VCaP (cell line): ENCODE data around the gene SEMA7A.
A peak's percentile ranks its signal among the peaks of the same experiment; 100 is the strongest.

Source experiments
- H3K27ac ChIP-seq: fragments of 450-650 bp; 2 replicates; pipeline ENCODE4 v1.5.1; 2017
- CTCF ChIP-seq: fragments of 450-650 bp; conservative IDR thresholded peaks from 2 replicates; pipeline ENCODE4 v1.5.1; 2017; ENCODE audit warnings: mild to moderate bottlenecking, moderate library complexity

The SEMA7A gene

GRCh38 chr15:74383695-74384565 is 49.8 kb downstream of the SEMA7A start:
- no peak for TF ChIP-seq CTCF
- H3K27ac ChIP-seq = no peak overlapping the region; the same call in 1 of the 2 replicates

GRCh38 chr15:74383286-74383685 is 50.5 kb downstream of the SEMA7A start:
- peak overlapping the region; percentile 10; the same call in 1 of the 2 replicates for H3K27ac ChIP-seq
- TF ChIP-seq CTCF = no peak

- TF ChIP-seq CTCF = peak; percentile 98
- H3K27ac ChIP-seq = peak overlapping the region; percentile 10; the same call in 1 of the 2 replicates
Measured at GRCh38 chr15:74382004-74382816, 51.5 kb downstream of the SEMA7A start.

- no peak for TF ChIP-seq CTCF
- no peak overlapping the region for H3K27ac ChIP-seq
Measured at GRCh38 chr15:74381481-74381880, 52.3 kb downstream of the SEMA7A start.

GRCh38 chr15:74381190-74381453 is 52.6 kb downstream of the SEMA7A start:
- no peak overlapping the region for H3K27ac ChIP-seq
- TF ChIP-seq CTCF = no peak

GRCh38 chr15:74380361-74381189 is 53.2 kb downstream of the SEMA7A start:
- TF ChIP-seq CTCF = no peak
- no peak overlapping the region for H3K27ac ChIP-seq

GRCh38 chr15:74378848-74379247 is 54.9 kb downstream of the SEMA7A start:
- no peak overlapping the region for H3K27ac ChIP-seq
- no peak for TF ChIP-seq CTCF
